Cerebellar cortex (tissue), 1 donor: ENCODE measurements around the gene SLC16A7.
"Not testable (repeated sequence)": the region's sequence is repeated elsewhere in the genome, so short reads cannot be mapped to it uniquely, and the experiment has no call there.

Source experiments
- DNase-seq: peaks from one replicate; pipeline ENCODE4 v3.0.0-alpha.2; 2015; ENCODE audit warnings: low spot score

The SLC16A7 gene

GRCh38 chr12:59595883-59596540, at the start of gene SLC16A7:
TSS of gene SLC16A7 (plus strand) at chr12:59596029. CDS start at chr12:59704802, 108,773 bp downstream.
- DNase-seq: peak; percentile 78

DNA sequence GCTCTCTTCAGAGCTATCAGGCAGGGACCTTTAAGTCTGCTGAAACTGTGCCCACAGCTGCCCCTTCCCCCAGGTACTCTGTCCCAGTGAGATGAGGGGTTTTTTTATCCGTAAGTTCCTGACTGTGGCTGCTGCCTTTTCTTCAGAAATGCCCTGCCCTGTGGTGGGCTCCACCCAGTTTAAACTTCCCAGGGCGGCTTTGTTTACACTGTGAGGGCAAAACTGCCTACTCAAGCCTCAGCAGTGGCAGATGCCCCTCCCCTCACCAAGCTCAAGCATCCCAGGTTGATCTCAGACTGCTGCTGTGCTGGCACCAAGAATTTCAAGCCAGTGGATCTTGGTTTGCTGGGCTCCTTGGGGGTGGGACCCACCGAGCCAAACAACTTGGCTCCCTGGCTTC, 46.9 kb upstream of the SLC16A7 start:
- no peak for DNase-seq

- DNase-seq: no peak
Measured at GRCh38 chr12:59559696-59560095, 36.1 kb upstream of the SLC16A7 start.

DNA sequence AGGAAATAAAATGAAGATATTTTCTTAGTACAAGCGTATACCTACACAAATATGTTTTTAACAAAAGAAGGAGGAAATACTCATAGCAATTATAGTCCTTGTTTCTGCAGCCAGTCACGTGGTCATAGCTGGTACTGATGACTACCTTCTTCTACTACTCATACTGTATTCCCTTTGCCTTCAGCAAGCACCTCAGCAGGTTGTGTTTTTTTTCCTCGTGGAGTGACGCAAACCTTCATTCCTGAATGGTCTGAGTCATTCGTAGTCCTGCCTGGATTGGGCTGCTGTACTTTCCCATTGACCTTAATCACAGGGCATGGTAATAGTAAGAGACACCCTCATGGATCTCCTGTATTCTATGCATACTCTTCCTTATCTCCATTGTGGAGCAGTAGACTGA, 25.7 kb upstream of the SLC16A7 start:
- DNase-seq: no peak

- DNase-seq: no peak
Measured at GRCh38 chr12:59574406-59574805, 21.4 kb upstream of the SLC16A7 start.

DNA sequence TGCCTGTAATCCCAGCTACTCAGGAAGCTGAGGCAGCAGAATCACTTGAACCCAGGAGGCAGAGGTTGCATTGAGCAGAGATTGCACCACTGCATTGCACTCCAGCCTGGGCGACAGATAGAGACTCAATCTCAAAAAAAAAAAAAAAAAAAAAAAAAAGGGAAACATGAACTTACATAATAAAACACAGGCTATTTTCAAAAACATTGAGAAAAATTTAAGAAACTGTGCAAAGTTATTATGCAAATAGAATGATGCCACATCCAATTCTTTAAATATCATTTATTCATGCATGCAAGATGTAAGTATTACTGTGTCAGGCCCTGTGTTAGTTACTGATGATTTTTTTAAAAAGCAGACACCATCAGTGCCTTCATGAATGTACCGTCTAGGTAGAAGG, 20.0 kb upstream of the SLC16A7 start:
- DNase-seq: no peak

- DNase-seq: no peak
Measured at GRCh38 chr12:59578254-59578653, 17.6 kb upstream of the SLC16A7 start.

DNA sequence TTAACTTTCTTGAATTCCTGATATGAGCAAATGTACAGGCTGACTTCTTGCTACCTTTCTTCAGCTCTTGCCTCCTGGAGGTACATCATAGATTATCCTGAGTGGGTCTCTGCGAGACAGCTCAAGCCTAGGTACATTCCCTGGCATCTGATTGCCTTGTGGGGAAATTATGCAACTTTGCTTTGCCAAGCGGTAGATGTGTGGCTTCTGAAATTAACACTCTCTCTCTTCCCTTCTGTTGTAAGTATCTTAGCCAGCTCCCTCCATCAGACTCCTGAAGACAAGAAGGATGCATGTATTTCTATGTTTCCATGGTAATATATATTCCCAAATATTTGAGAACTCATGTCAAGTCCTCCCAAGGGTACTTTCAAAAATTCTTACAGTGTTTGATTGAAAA, 16.2 kb upstream of the SLC16A7 start:
- DNase-seq: no peak

DNA sequence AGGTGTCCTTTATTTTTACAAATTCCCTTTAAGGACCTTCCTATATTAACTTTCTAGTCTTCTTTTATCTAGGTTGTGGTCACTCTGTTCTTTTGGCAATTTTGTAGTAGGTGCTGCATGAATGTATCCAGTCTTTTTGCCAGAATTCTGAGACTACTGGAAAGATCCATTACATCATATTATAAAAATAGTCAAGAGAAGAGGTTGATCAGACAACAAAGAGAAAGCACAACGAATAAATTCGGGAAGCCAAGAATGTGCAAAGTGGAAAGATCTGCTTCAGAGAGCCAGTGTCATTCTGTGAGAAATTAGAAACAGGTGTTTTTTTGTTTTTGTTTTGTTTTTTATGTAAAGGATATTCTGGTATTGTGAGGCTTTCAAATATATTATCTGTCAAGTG, 15.8 kb upstream of the SLC16A7 start:
- no peak for DNase-seq

GRCh38 chr12:59583003-59583712, 12.7 kb upstream of the SLC16A7 start:
- DNase-seq: no peak

DNA sequence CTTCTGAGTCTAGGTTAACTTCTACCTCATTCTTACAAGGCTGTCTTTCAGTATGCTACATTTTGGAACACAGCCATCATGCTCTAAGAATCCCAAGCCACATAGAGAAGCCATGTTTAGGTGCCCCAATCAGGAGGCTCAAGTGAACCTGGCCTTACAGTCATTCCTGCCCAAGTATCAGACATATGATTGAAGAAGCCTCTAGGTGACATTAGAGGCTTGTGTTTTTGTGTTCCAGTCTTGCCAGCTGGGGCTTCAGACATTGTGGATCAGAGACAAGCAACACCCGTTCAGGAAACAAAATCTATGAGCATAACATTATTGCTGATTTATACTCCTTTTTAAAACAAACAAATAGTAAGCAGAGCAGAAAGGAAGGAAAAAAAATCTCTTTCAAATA, 8.1 kb upstream of the SLC16A7 start:
- no peak for DNase-seq

DNA sequence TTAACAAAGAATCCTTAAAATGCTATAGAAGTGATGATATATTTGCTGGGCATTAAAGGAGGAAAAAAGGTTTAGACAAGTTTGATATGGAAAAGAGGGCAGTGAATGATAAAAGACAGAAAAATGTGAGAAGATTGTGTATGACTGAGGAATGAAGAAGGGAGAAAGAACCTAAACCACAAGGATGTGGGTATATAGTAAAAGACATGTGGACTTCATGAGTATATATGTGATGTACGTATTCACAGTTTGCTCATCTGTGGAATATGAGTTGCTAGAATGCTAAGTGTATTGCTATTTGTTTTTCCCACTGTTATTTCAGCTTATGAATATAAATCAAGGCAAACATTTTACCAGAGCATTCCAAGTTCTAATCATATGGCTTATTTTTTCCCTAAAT, 2.1 kb upstream of the SLC16A7 start:
- no peak for DNase-seq

DNA sequence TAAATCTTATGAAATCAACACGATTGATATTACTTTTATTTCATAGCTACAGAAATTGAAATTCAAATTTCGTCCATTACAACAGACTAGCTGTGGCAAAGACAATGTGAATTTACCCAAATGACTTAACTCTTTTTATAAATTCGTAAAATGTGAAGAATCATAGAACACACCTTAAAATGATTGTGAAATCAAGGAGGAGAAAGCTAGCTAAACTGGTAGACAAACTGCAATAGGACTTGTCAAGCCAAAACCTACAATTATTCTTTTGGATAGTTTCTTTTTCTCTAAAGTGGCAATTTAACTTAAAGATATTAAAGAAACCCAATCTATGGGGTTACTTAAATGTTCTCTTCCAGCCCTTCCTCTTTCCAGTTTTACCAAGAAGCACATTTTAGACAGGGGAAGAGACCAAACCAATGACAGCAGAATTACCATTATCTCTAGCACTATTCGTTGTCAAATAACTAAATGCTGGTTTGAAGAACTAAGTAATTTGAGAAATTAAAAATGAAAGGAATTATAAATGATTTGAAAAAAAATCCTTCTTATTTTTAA, 807 bp upstream of the SLC16A7 start:
- no peak for DNase-seq

DNA sequence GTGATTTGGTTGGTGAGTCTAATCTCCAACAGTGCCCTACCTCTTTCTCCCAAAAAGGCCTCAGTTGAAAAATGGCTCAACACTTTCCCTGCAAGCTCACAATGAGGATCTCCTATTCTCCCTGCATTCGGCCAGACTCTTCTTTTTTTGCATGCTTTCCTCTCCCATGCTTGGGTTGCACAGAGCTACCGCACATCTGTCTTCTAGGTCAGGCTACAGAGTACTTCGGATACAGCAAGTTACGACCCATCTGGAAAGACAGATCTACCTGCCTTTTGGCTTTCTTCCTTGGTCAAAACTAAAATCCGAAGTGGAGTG, 305 bp upstream of the SLC16A7 start:
- DNase-seq: no peak

DNA sequence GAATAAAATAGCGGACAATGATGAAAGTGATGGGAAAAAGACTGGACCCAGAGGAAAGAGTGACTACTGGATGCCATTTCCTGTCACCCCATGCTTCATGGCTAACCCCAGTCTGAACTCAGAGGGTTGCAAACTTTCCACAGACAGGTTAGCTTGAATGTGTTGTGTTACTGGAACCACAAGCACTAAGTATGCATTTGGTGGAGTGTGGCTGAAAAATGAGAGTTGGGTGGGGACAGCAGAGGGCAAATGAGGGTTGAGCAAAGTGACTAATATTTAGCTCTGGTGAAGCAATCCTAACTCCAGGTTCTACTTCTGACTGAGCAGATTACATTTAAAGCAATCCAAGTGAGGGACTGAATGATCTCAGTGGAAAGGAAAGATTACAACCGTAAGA, 1.6 kb downstream of the SLC16A7 start:
- DNase-seq: peak; percentile 34

DNA sequence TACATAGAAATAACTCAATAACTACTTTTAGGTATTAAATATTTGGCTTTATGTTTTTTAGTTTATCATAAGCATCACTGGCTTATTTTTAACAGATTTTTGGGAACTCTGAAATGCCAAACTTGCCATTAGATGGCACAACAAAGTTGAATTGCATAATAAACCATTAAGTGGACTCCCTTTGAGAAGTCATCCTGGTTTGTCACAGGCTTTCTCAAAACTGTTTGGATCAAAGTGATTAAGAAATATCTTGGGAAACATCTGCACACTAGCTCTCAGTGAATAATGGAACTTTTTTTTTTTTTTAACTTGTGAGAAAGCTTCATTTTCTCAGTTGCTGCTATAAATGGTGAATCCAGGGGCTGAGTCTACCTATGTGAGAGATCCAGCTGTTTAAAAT, 4.3 kb downstream of the SLC16A7 start:
- no peak for DNase-seq

GRCh38 chr12:59603754-59604153, 7.9 kb downstream of the SLC16A7 start:
- no peak for DNase-seq

DNA sequence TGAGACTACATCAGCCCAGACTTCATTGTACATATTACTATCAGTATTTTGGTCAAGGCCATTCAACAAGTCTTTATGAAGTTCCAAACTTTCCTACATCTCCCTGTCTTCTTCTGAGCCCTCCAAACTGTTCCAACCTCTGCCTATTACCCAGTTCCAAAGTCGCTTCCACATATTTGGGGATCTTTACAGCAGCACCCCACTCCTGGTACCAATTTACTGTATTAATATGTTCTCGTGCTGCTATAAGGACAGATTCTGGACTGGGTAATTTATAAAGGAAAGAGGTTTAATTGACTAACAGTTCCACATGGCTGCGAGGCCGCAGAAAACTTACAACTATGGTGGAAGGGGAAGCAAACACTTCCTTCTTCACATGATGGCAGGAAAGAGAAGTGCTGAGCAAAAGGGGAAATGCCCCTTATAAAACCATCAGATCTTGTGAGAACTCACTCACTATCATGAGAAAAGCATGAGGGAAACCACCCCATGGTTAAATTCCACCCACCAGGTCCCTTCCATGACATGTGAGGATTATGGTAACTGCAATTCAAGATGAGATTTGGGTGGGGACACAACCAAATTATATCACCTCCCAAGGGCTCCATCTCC, 17.1 kb downstream of the SLC16A7 start:
- not testable (repeated sequence) for DNase-seq

DNA sequence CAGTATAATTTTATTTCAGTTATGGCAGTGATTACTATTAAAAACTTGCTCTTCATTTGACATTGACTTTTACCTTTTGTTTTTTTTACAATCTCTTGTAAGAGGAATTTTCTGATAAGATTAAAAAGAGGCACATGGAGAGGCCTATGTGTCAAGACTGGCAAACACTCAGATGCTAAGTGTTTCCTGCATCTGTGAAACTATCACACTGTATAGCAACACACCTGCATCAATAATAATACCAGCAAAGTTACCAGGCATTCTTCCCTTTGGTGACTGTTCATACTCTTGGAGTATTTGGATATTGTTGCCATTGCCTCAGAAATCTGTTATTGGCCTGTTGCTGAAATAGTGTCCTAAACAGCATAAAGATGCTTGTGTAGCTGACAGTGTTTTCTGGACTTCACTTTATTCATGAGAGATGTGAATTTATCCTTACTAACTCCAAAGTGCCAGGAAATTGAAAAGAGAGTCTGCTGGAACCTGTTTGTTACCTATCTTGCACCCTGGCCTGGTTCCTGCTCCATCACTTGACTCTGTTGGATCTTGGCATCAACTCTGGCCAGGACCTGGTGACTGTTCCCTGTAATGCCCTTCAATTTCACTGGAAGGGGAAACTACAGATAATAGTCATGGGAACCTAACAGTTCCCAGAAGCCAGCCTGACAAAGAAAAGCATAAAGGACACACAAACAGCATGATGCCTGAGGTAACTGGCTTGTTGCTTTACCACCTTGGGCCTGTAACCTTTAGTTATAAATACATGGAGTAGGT, 19.8 kb downstream of the SLC16A7 start:
- peak; percentile 79 for DNase-seq

DNA sequence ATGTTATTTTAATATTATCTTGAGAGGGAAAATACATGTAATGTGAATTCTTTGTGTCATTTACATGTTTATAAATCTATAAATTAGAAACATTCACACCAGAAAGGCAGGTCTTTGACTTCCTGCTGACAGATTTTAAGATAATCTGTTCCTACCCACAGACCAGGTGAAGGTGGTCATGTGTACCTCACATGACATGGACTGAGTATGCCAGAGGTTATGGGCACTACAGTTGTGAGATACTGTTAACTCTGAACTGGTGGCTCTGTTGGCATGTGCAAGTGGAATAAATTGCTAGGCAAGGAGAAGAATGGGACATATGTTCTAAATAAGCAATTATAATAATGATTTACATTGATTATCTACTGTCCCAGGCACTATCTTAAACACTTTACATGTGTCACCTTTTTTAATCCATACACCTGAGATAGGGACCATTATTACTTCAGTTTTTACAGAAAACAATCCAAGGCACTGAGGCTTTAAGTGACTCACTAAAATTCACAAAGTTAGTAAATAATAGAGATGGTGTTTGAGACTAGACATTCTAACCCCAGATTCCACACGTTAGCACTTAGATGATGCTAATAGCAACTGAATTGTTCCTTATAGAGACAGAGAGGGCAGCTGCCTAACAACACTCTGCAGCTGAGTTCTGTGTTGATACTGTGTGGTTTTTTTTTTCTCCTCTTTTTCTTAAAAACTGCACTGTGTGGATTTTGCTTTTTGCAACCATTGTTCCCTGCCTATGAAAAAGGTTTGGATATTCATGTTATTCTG, 23.8 kb downstream of the SLC16A7 start:
- no peak for DNase-seq

- DNase-seq: no peak
Measured at GRCh38 chr12:59620326-59620725, 24.5 kb downstream of the SLC16A7 start.
